ENCODE results near the gene HJV. TPM values are rescaled to one million over a fixed set of nuclear protein-coding genes. Genes with fewer than 3 reads are reported as not detected.

HJV gene
- total RNA-seq, 2 donors from 2014 or later = 0.13 to 0.15 TPM

- H3K27me3 Mint-ChIP-seq (ENCODE audit: insufficient read depth) = peaks cover 5% of the 10 kb centered on the region
- H3K4me1 ChIP-seq (ENCODE audit: control insufficient read depth, insufficient read depth, low read length) = no peaks in the 10 kb centered on the region
- H3K27ac Mint-ChIP-seq = no peak overlapping the region
- no peaks in the 10 kb centered on the region for H3K9me3 Mint-ChIP-seq
- WGBS, 2 experiments (ENCODE audit: insufficient coverage in 1 of 2, insufficient read length in 1 of 2) = 91 to 100% methylated on average over 1 of the region's 1 CpG
- no peak for DNase-seq
- H3K36me3 Mint-ChIP-seq (ENCODE audit: low read depth) = no peaks in the 10 kb centered on the region
- peaks cover 10% of the 10 kb centered on the region for H3K4me1 Mint-ChIP-seq
- H3K9ac ChIP-seq (ENCODE audit: extremely low read depth, low read length, poor library complexity, severe bottlenecking) = no peak overlapping the region
- TF ChIP-seq CTCF (conservative IDR thresholded peaks at IDR 0.05) = no peak
- no peaks in the 10 kb centered on the region for H3K9me3 ChIP-seq (ENCODE audit: control insufficient read depth, low read length)
- no peak overlapping the region for H3K4me3 ChIP-seq (ENCODE audit: low read length)
- H3K36me3 ChIP-seq (ENCODE audit: control insufficient read depth, insufficient read depth, low read length) = no peaks in the 10 kb centered on the region
- H3K4me3 Mint-ChIP-seq = no peak overlapping the region
- no peak overlapping the region for H3K27ac ChIP-seq (ENCODE audit: low read depth, low read length)
- no peaks in the 10 kb centered on the region for H3K27me3 ChIP-seq (ENCODE audit: control insufficient read depth, insufficient read depth, low read length, poor library complexity, severe bottlenecking)
Measured at GRCh38 chr1:146046664-146047063, 25.1 kb upstream of the HJV start.

GRCh38 chr1:146039844-146040194 is 18.3 kb upstream of the HJV start:
- no peaks in the 10 kb centered on the region for H3K9me3 Mint-ChIP-seq
- H3K9me3 ChIP-seq (ENCODE audit: control insufficient read depth, low read length) = no peaks in the 10 kb centered on the region
- no peak for DNase-seq
- H3K27ac Mint-ChIP-seq = peak overlapping the region; percentile 98
- H3K27ac ChIP-seq (ENCODE audit: low read depth, low read length) = no peak overlapping the region
- H3K36me3 ChIP-seq (ENCODE audit: control insufficient read depth, insufficient read depth, low read length) = no peaks in the 10 kb centered on the region
- H3K4me1 ChIP-seq (ENCODE audit: control insufficient read depth, insufficient read depth, low read length) = no peaks in the 10 kb centered on the region
- peaks cover 6% of the 10 kb centered on the region for H3K4me1 Mint-ChIP-seq
- H3K36me3 Mint-ChIP-seq (ENCODE audit: low read depth) = no peaks in the 10 kb centered on the region
- WGBS, 2 experiments (ENCODE audit: insufficient coverage in 1 of 2, insufficient read length in 1 of 2) = 88 to 93% methylated on average over 8 to 9 of the region's 9 CpGs
- H3K4me3 Mint-ChIP-seq = peak overlapping the region; percentile 96
- no peaks in the 10 kb centered on the region for H3K27me3 ChIP-seq (ENCODE audit: control insufficient read depth, insufficient read depth, low read length, poor library complexity, severe bottlenecking)
- H3K4me3 ChIP-seq (ENCODE audit: low read length) = no peak overlapping the region
- H3K27me3 Mint-ChIP-seq (ENCODE audit: insufficient read depth) = no peaks in the 10 kb centered on the region
- no peak overlapping the region for H3K9ac ChIP-seq (ENCODE audit: extremely low read depth, low read length, poor library complexity, severe bottlenecking)
- no peak for TF ChIP-seq CTCF (conservative IDR thresholded peaks at IDR 0.05)

GRCh38 chr1:146036965-146037646 is 15.6 kb upstream of the HJV start:
- H3K9ac ChIP-seq (ENCODE audit: extremely low read depth, low read length, poor library complexity, severe bottlenecking) = peak overlapping the region; percentile 86
- Mint-ChIP-seq H3K36me3 (ENCODE audit: low read depth) (no peaks in the 10 kb centered on the region), H3K27ac (peak overlapping the region; percentile 98), H3K4me3 (peak overlapping the region; percentile 96), H3K27me3 (ENCODE audit: insufficient read depth) (no peaks in the 10 kb centered on the region), H3K9me3 (no peaks in the 10 kb centered on the region), H3K4me1 (peaks cover 6% of the 10 kb centered on the region)
- no peaks in the 10 kb centered on the region for H3K27me3 ChIP-seq (ENCODE audit: control insufficient read depth, insufficient read depth, low read length, poor library complexity, severe bottlenecking)
- H3K9me3 ChIP-seq (ENCODE audit: control insufficient read depth, low read length) = no peaks in the 10 kb centered on the region
- 0 to 1% methylated on average over 12 to 21 of the region's 21 CpGs for WGBS, 2 experiments (ENCODE audit: insufficient coverage in 1 of 2, insufficient read length in 1 of 2)
- no peak for TF ChIP-seq CTCF (conservative IDR thresholded peaks at IDR 0.05)
- H3K36me3 ChIP-seq (ENCODE audit: control insufficient read depth, insufficient read depth, low read length) = no peaks in the 10 kb centered on the region
- H3K4me1 ChIP-seq (ENCODE audit: control insufficient read depth, insufficient read depth, low read length) = no peaks in the 10 kb centered on the region
- H3K27ac ChIP-seq (ENCODE audit: low read depth, low read length) = peak overlapping the region; percentile 27
- peak overlapping the region; percentile 86 for H3K4me3 ChIP-seq (ENCODE audit: low read length)
- DNase-seq = peak; percentile 93

All from endodermal cell (in vitro differentiated cells).